HAP-1 (cell line): ENCODE measurements around the gene TRIM40.

Experiments
- DNase-seq, 2 experiments: peaks; one replicate each; pipeline ENCODE4 v3.0.0-alpha.2; 2016 to 2020; ENCODE audit warnings: low spot score in 2 of 2
- H3K27me3 ChIP-seq: fragments of 250-450 bp; sonication (Bioruptor Pico); 2 replicates; pipeline ENCODE4 v1.5.1; 2020; ENCODE audit warnings: low read depth, mild to moderate bottlenecking, moderate library complexity
- H3K36me3 ChIP-seq: fragments of 250-450 bp; sonication (Bioruptor Pico); replicated peaks from 2 replicates; pipeline ENCODE4 v1.5.1; 2020; ENCODE audit warnings: mild to moderate bottlenecking
- H3K4me1 ChIP-seq: fragments of 250-450 bp; sonication (Bioruptor Pico); 2 replicates; pipeline ENCODE4 v1.5.1; 2020; ENCODE audit warnings: mild to moderate bottlenecking
- H3K4me3 ChIP-seq: fragments of 250-450 bp; sonication (Bioruptor Pico); 2 replicates; pipeline ENCODE4 v1.5.1; 2020; ENCODE audit warnings: mild to moderate bottlenecking, moderate library complexity
- H3K9me3 ChIP-seq: fragments of 250-450 bp; sonication (Bioruptor Pico); 2 replicates; pipeline ENCODE4 v1.5.1; 2020; ENCODE audit warnings: mild to moderate bottlenecking, moderate library complexity
- in situ Hi-C: fragments of 300-500 bp; cut with MboI; formaldehyde crosslinking; loops from 3 replicates; pipeline ENCODE4 v1.14.3; 2020; ENCODE audit warnings: low sequenced_read_pairs, inconsistent platforms, mixed read lengths

The TRIM40 gene

GRCh38 chr6:30171677-30172471, 35.9 kb downstream of the TRIM40 start:
- in situ Hi-C loops: no loop called here
- Histone ChIP-seq H3K27me3 (0 out of 2 replicates have a peak, but pooled peaks cover 3% of the 10 kb centered on the region), H3K36me3 (no peaks in the 10 kb centered on the region), H3K9me3 (no peaks in the 10 kb centered on the region), H3K4me3 (no peak overlapping the region), H3K4me1 (no peaks in the 10 kb centered on the region)
- peak in 1 of 2 experiments; percentile 21 for DNase-seq

GRCh38 chr6:30172681-30173080, 36.7 kb downstream of the TRIM40 start:
- H3K4me1 ChIP-seq: no peaks in the 10 kb centered on the region
- no peak overlapping the region for H3K4me3 ChIP-seq
- in situ Hi-C loops: no loop called here
- no peaks in the 10 kb centered on the region for H3K9me3 ChIP-seq
- no peaks in the 10 kb centered on the region for H3K36me3 ChIP-seq
- no peak for DNase-seq
- H3K27me3 ChIP-seq: no peaks in the 10 kb centered on the region

- in situ Hi-C loops: no loop called here
- Histone ChIP-seq H3K4me1 (no peaks in the 10 kb centered on the region), H3K27me3 (no peaks in the 10 kb centered on the region), H3K36me3 (no peaks in the 10 kb centered on the region), H3K4me3 (no peak overlapping the region), H3K9me3 (no peaks in the 10 kb centered on the region; the same call in 1 of the 2 replicates)
- DNase-seq: no peak
Observed at GRCh38 chr6:30175765-30176164, 39.8 kb downstream of the TRIM40 start.

- DNase-seq: no peak
- no peaks in the 10 kb centered on the region for H3K4me1 ChIP-seq
- H3K27me3 ChIP-seq: no peaks in the 10 kb centered on the region
- H3K9me3 ChIP-seq: no peaks in the 10 kb centered on the region; the same call in 1 of the 2 replicates
- in situ Hi-C loops: no loop called here
- no peaks in the 10 kb centered on the region for H3K36me3 ChIP-seq
- no peak overlapping the region for H3K4me3 ChIP-seq
Observed at GRCh38 chr6:30178837-30179236, 42.9 kb downstream of the TRIM40 start.

- Histone ChIP-seq H3K27me3 (no peaks in the 10 kb centered on the region), H3K4me1 (no peaks in the 10 kb centered on the region), H3K9me3 (no peaks in the 10 kb centered on the region; the same call in 1 of the 2 replicates), H3K4me3 (no peak overlapping the region), H3K36me3 (peaks cover under 1% of the 10 kb centered on the region; the same call in 1 of the 2 replicates)
- DNase-seq: no peak
- in situ Hi-C loops: no loop called here
Observed at GRCh38 chr6:30180145-30180544, 44.2 kb downstream of the TRIM40 start.

GRCh38 chr6:30184417-30185031, 48.6 kb downstream of the TRIM40 start:
- H3K27me3 ChIP-seq: no peaks in the 10 kb centered on the region
- H3K36me3 ChIP-seq: peaks cover 19% of the 10 kb centered on the region
- H3K9me3 ChIP-seq: no peaks in the 10 kb centered on the region; the same call in 1 of the 2 replicates
- no peak for DNase-seq
- no peak overlapping the region for H3K4me3 ChIP-seq
- in situ Hi-C loops: no loop called here
- no peaks in the 10 kb centered on the region for H3K4me1 ChIP-seq

- Histone ChIP-seq H3K36me3 (peaks cover 27% of the 10 kb centered on the region), H3K27me3 (no peaks in the 10 kb centered on the region), H3K4me3 (no peak overlapping the region), H3K9me3 (no peaks in the 10 kb centered on the region), H3K4me1 (no peaks in the 10 kb centered on the region)
- no peak for DNase-seq
- in situ Hi-C loops: no loop called here
Observed at GRCh38 chr6:30185846-30186484, 50.0 kb downstream of the TRIM40 start.

GRCh38 chr6:30188541-30188940, 52.6 kb downstream of the TRIM40 start:
- no peak overlapping the region for H3K4me3 ChIP-seq
- DNase-seq: no peak
- H3K9me3 ChIP-seq: no peaks in the 10 kb centered on the region
- no peaks in the 10 kb centered on the region for H3K4me1 ChIP-seq
- peaks cover 31% of the 10 kb centered on the region for H3K36me3 ChIP-seq
- in situ Hi-C loops: no loop called here
- no peaks in the 10 kb centered on the region for H3K27me3 ChIP-seq

GRCh38 chr6:30192076-30192475, 56.1 kb downstream of the TRIM40 start:
- no peak for DNase-seq
- H3K36me3 ChIP-seq: peaks cover 38% of the 10 kb centered on the region
- no peak overlapping the region for H3K4me3 ChIP-seq
- no peaks in the 10 kb centered on the region for H3K4me1 ChIP-seq
- no peaks in the 10 kb centered on the region for H3K9me3 ChIP-seq
- in situ Hi-C loops: no loop called here
- H3K27me3 ChIP-seq: no peaks in the 10 kb centered on the region

- no peak for DNase-seq
- no peaks in the 10 kb centered on the region for H3K4me1 ChIP-seq
- in situ Hi-C loops: no loop called here
- H3K27me3 ChIP-seq: no peaks in the 10 kb centered on the region
- peaks cover 32% of the 10 kb centered on the region for H3K36me3 ChIP-seq
- no peak overlapping the region for H3K4me3 ChIP-seq
- H3K9me3 ChIP-seq: no peaks in the 10 kb centered on the region
Observed at GRCh38 chr6:30194797-30195690, 59.1 kb downstream of the TRIM40 start.

GRCh38 chr6:30195951-30196350, 60.0 kb downstream of the TRIM40 start:
- Histone ChIP-seq H3K4me1 (no peaks in the 10 kb centered on the region), H3K4me3 (no peak overlapping the region), H3K27me3 (no peaks in the 10 kb centered on the region), H3K9me3 (no peaks in the 10 kb centered on the region), H3K36me3 (peaks cover 39% of the 10 kb centered on the region)
- DNase-seq: no peak
- in situ Hi-C loops: no loop called here

GRCh38 chr6:30196376-30196775, 60.4 kb downstream of the TRIM40 start:
- H3K9me3 ChIP-seq: no peaks in the 10 kb centered on the region
- H3K4me3 ChIP-seq: no peak overlapping the region
- peaks cover 3% of the 10 kb centered on the region for H3K4me1 ChIP-seq
- H3K27me3 ChIP-seq: no peaks in the 10 kb centered on the region
- in situ Hi-C loops: no loop called here
- no peak for DNase-seq
- peaks cover 43% of the 10 kb centered on the region for H3K36me3 ChIP-seq
